Fibroblast of pulmonary artery (primary cell): Measurements from ENCODE around the gene ZBED1.
"Not testable (repeated sequence)": the region's sequence is repeated elsewhere in the genome, so short reads cannot be mapped to it uniquely, and the experiment has no call there.

Experiments
- DNase-seq: peaks from one replicate; pipeline ENCODE4 v3.0.0-alpha.2; 2010; ENCODE audit warnings: low read depth
- H3K4me3 ChIP-seq: replicated peaks from 2 replicates; pipeline ENCODE4 v1.5.1; 2011; ENCODE audit warnings: low read depth, mild to moderate bottlenecking, control low read depth, low read length, moderate library complexity
- CTCF ChIP-seq: IDR thresholded peaks from 2 replicates; pipeline ENCODE4 v1.5.1; 2011; ENCODE audit warnings: mild to moderate bottlenecking, control low read depth, low read length, inconsistent platforms; ENCODE audit errors: missing control alignments

The ZBED1 gene

DNA sequence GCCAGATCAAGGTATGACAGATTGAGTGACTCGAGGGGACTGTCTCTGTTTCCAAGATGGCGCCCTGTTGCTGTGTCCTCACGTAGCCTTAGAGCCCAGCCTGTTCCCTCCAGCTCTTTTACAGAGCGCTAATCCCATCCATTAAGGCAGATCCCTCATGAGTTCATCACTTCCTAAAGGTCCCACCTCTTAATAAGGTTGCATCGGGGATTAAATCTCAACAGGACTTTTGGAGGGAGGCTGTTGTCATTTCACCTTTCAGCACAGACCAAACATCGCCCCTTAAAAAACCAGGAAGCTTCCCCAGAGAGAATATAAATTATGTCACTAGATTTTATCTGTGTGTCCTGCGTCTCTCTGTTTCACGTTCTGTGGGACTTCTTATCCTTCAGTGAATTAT, 32.6 kb upstream of the ZBED1 start:
- H3K4me3 ChIP-seq, result no peak overlapping the region
- TF ChIP-seq CTCF, result no peak
- no peak for DNase-seq

GRCh38 chrX:2526390-2526789, 25.6 kb upstream of the ZBED1 start:
- TF ChIP-seq CTCF, result no peak
- H3K4me3 ChIP-seq, result no peak overlapping the region
- no peak for DNase-seq

GRCh38 chrX:2523911-2524310, 23.1 kb upstream of the ZBED1 start:
- TF ChIP-seq CTCF, result no peak
- no peak for DNase-seq

GRCh38 chrX:2521927-2522386, 21.2 kb upstream of the ZBED1 start:
- DNase-seq, result no peak
- no peak overlapping the region for H3K4me3 ChIP-seq
- TF ChIP-seq CTCF, result no peak

More at GRCh38 chrX:2523911-2524310, 23.1 kb upstream of the ZBED1 start:
- H3K4me3 ChIP-seq, result no peak overlapping the region

DNA sequence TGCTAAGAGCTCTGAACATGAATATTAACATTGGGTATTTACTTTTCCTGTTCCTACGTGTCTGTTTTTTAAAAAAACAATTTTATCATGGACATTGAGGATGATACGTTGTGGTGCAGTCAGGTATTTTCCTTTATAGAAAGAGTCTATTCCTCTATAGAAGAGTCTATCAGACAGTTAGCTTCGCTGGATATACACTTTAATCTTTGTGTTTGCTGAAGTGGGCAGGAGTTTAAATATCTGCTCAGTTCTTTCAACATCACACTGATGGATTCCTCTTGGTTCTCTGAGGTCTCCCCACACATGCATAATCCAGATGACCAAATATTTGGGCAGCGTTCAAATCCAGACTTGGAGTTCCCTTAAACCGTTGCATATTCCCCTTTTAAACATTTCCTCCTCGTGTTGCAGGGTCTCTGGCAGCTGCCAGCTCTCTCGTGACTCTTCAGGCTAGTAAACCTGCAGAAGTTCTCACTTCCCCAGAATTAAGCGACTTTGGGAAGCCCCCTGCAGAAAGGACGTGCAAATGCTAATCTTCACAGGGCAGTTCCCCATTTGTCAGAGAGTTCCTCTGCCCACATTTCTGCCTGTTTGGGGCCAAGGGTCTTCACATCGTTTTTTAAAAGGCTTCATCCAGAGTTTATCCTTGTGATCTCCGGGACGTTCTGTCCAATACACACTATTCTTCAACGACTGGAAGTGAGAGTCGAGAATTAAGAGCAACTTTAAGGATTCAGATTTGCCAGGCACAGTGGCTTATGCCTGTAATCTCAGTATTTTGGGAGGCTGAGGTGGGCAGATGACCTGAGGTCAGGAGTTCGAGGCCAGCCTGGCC, 20.5 kb upstream of the ZBED1 start:
- TF ChIP-seq CTCF, result no peak
- H3K4me3 ChIP-seq, result no peak overlapping the region
- DNase-seq, result no peak

DNA sequence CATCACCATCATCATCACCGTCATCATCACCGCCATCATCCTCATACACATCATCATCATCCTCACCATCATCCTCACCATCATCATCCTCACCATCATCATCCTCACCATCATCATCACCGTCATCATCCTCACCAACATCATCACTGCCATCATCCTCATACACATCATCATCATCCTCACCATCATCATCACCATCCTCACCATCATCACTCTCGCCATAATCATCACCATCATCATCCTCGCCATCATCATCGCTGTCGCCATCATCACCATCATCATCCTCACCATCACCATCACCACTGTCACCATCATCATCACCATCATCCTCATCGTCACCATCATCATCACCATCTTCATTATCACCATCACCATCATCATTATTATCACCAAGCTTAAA, 19.8 kb upstream of the ZBED1 start:
- DNase-seq, result no peak
- no peak overlapping the region for H3K4me3 ChIP-seq
- no peak for TF ChIP-seq CTCF

- H3K4me3 ChIP-seq, DNase-seq: not testable (repeated sequence)
Observed at GRCh38 chrX:2519638-2520037, 18.9 kb upstream of the ZBED1 start.
